H9 (cell line): Measurements from ENCODE around the gene RNF31. TPM values are rescaled to one million over a fixed set of nuclear protein-coding genes. Genes with fewer than 3 reads are reported as not detected.

Source experiments
- DNase-seq: peaks from one replicate; pipeline ENCODE4 v3.0.0-alpha.2; 2017
- H2AFZ ChIP-seq: one replicate; pipeline ENCODE4 v1.6.1; 2013; ENCODE audit warnings: mild to moderate bottlenecking, low read length, control low read depth, moderate library complexity
- H2AK5ac ChIP-seq: 2 replicates; pipeline ENCODE4 v1.6.1; 2013; ENCODE audit warnings: low read length, control low read depth, mixed read lengths; ENCODE audit not compliant: insufficient read length
- H2BK120ac ChIP-seq: one replicate; pipeline ENCODE4 v1.6.1; 2013; ENCODE audit warnings: low read depth, mild to moderate bottlenecking, low read length, control low read depth, inconsistent platforms; ENCODE audit not compliant: poor library complexity, severe bottlenecking
- H2BK12ac ChIP-seq: 2 replicates; pipeline ENCODE4 v1.6.1; 2013; ENCODE audit warnings: low read length, control low read depth, mixed read lengths, low read depth; ENCODE audit not compliant: insufficient read length
- H2BK15ac ChIP-seq: 2 replicates; pipeline ENCODE4 v1.6.1; 2013; ENCODE audit warnings: low read depth, low read length, control low read depth
- H2BK20ac ChIP-seq: one replicate; pipeline ENCODE4 v1.6.1; 2013; ENCODE audit warnings: low read depth, mild to moderate bottlenecking, low read length, control low read depth, inconsistent platforms; ENCODE audit not compliant: poor library complexity, severe bottlenecking
- H2BK5ac ChIP-seq: 2 replicates; pipeline ENCODE4 v1.6.1; 2013; ENCODE audit warnings: low read length, control low read depth, mixed read lengths; ENCODE audit not compliant: insufficient read length
- H3K14ac ChIP-seq: 2 replicates; pipeline ENCODE4 v1.6.1; 2013; ENCODE audit warnings: low read length, control low read depth; ENCODE audit not compliant: insufficient read depth
- H3K18ac ChIP-seq: 2 replicates; pipeline ENCODE4 v1.6.1; 2013; ENCODE audit warnings: low read depth, mild to moderate bottlenecking, mixed read lengths, low read length, control low read depth; ENCODE audit not compliant: insufficient read length
- H3K23ac ChIP-seq: 2 replicates; pipeline ENCODE4 v1.6.1; 2013; ENCODE audit warnings: low read length, control low read depth, mixed read lengths, low read depth; ENCODE audit not compliant: insufficient read length
- H3K23me2 ChIP-seq: 2 replicates; pipeline ENCODE4 v1.6.1; 2013; ENCODE audit warnings: low read depth, mild to moderate bottlenecking, mixed read lengths, low read length, control low read depth; ENCODE audit not compliant: insufficient read length, poor library complexity, severe bottlenecking
- H3K27ac ChIP-seq: 2 replicates; pipeline ENCODE4 v1.5.1; 2013; ENCODE audit warnings: low read length, control low read depth, mixed read lengths, low read depth; ENCODE audit not compliant: insufficient read length
- H3K27me3 ChIP-seq: 2 replicates; pipeline ENCODE4 v1.6.1; 2013; ENCODE audit warnings: low read length, control low read depth, inconsistent platforms; ENCODE audit not compliant: insufficient read depth
- H3K4ac ChIP-seq: 2 replicates; pipeline ENCODE4 v1.6.1; 2013; ENCODE audit warnings: low read depth, mild to moderate bottlenecking, control low read depth, inconsistent platforms, low read length, moderate library complexity
- H3K4me1 ChIP-seq: 2 replicates; pipeline ENCODE4 v1.6.1; 2013; ENCODE audit warnings: low read length, control low read depth, inconsistent platforms; ENCODE audit not compliant: insufficient read depth
- H3K4me2 ChIP-seq: 2 replicates; pipeline ENCODE4 v1.6.1; 2013; ENCODE audit warnings: low read length, control low read depth, mixed read lengths; ENCODE audit not compliant: insufficient read length, insufficient read depth
- H3K56ac ChIP-seq: 2 replicates; pipeline ENCODE4 v1.6.1; 2013; ENCODE audit warnings: low read depth, mild to moderate bottlenecking, mixed read lengths, low read length, control low read depth; ENCODE audit not compliant: insufficient read length
- H3K79me1 ChIP-seq: 2 replicates; pipeline ENCODE4 v1.6.1; 2013; ENCODE audit warnings: low read depth, mild to moderate bottlenecking, moderate library complexity, low read length, control low read depth, inconsistent platforms; ENCODE audit not compliant: insufficient read depth, poor library complexity, severe bottlenecking
- H3K79me2 ChIP-seq: 2 replicates; pipeline ENCODE4 v1.6.1; 2013; ENCODE audit warnings: low read length, control low read depth, inconsistent platforms; ENCODE audit not compliant: insufficient read depth
- H3K9ac ChIP-seq: 2 replicates; pipeline ENCODE4 v1.6.1; 2013; ENCODE audit warnings: low read length, control low read depth, mixed read lengths; ENCODE audit not compliant: insufficient read length; ENCODE audit errors: extremely low read depth
- H3K9me3 ChIP-seq: one replicate; pipeline ENCODE4 v1.6.1; 2013; ENCODE audit warnings: low read depth, low read length, inconsistent platforms; ENCODE audit not compliant: control insufficient read depth
- H3T11ph ChIP-seq: one replicate; pipeline ENCODE4 v1.6.1; 2013; ENCODE audit warnings: mild to moderate bottlenecking, low read length, control low read depth, inconsistent platforms
- H4K20me1 ChIP-seq: one replicate; pipeline ENCODE4 v1.6.1; 2013; ENCODE audit not compliant: control insufficient read depth, insufficient read length, insufficient read depth
- H4K5ac ChIP-seq: 2 replicates; pipeline ENCODE4 v1.6.1; 2013; ENCODE audit warnings: low read depth, mild to moderate bottlenecking, mixed read lengths, low read length, control low read depth; ENCODE audit not compliant: insufficient read length
- H4K8ac ChIP-seq: replicated peaks from 2 replicates; pipeline ENCODE4 v1.6.1; 2013; ENCODE audit warnings: low read length, control low read depth, mixed read lengths, low read depth; ENCODE audit not compliant: insufficient read length
- H4K91ac ChIP-seq: 2 replicates; pipeline ENCODE4 v1.6.1; 2013; ENCODE audit warnings: low read depth, mild to moderate bottlenecking, moderate library complexity, mixed read lengths, low read length, control low read depth; ENCODE audit not compliant: insufficient read length
- H3K27ac Mint-ChIP-seq, 3 experiments: 2 replicates in 2 of 3; 3 replicates in 1 of 3; pipeline ENCODE4 v1.8.0; 2020 to 2021; ENCODE audit warnings: mixed read lengths in 3 of 3, mild to moderate bottlenecking in 1 of 3, moderate library complexity in 1 of 3
- H3K27me3 Mint-ChIP-seq: 2 replicates; pipeline ENCODE4 v1.8.0; 2021; ENCODE audit warnings: low read depth, mild to moderate bottlenecking, moderate library complexity, mixed read lengths
- H3K36me3 Mint-ChIP-seq, 3 experiments: 2 replicates in 2 of 3; 3 replicates in 1 of 3; pipeline ENCODE4 v1.8.0; 2020 to 2021; ENCODE audit warnings: low read depth in 3 of 3, mixed read lengths in 3 of 3; ENCODE audit not compliant: insufficient read depth in 1 of 3
- H3K4me1 Mint-ChIP-seq, 2 experiments: 2 replicates each; pipeline ENCODE4 v1.8.0; 2020; ENCODE audit warnings: mixed read lengths in 2 of 2
- H3K4me3 Mint-ChIP-seq, 2 experiments: 2 replicates in 1 of 2; 3 replicates in 1 of 2; pipeline ENCODE4 v1.8.0; 2020 to 2021; ENCODE audit warnings: mild to moderate bottlenecking in 2 of 2, mixed read lengths in 2 of 2, moderate library complexity in 1 of 2
- H3K9me3 Mint-ChIP-seq, 2 experiments: 2 replicates in 1 of 2; 3 replicates in 1 of 2; pipeline ENCODE4 v1.8.0; 2020; ENCODE audit warnings: mild to moderate bottlenecking in 2 of 2, mixed read lengths in 2 of 2, moderate library complexity in 1 of 2
- WGBS: extraction: QIAGEN DNeasy Blood & Tissue Kit; methylation state at CpG from one replicate; pipeline ENCODE4 v1.1.7; 2013; ENCODE audit warnings: missing lambda C conversion rate, low lambda C conversion rate, mixed read lengths; ENCODE audit not compliant: insufficient read length; ENCODE audit errors: extremely low coverage; 5-methylcytosine and 5-hydroxymethylcytosine counted together
- total RNA-seq: library from RNA; stranded (reverse); gene quantifications from 2 replicates; pipeline ENCODE4 v1.2.1, GENCODE V29; 2021
- TF ChIP-seq, protein P1 (sequence below): fragments of 200-600 bp; sonication (generic); conservative IDR thresholded peaks from 3 replicates; pipeline ENCODE4 v1.8.0; 2021; ENCODE audit warnings: antibody characterized with exemption, mild to moderate bottlenecking

The RNF31 gene
- total RNA-seq, 1 experiment from 2014 or later: 87.3 TPM

DNA sequence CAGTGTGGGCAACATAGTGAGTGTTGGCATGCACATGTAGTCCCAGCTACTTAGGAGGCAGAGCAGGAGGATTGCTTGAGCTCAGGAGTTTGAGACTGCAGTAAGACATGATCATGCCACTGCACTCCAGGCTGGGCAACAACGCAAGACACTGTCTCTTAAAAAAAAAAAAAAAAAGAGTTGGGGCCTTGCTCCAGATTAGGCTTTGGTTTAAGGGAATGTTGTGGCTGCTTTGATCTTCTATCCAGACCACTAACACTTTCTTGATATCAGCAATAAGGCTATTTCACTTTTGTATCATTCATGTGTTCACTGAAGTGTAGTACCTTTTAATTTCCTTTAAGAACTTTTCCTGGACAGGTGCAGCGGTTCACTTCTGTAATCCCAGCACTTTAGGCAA is 19.6 kb upstream of the RNF31 start:
- Histone ChIP-seq H3K14ac (no peak overlapping the region), H3K27ac (no peak overlapping the region), H2BK12ac (no peak overlapping the region), H2AK5ac (no peak overlapping the region), H3K4me1 (no peaks in the 10 kb centered on the region), H3K79me1 (no peaks in the 10 kb centered on the region), H4K8ac (no peak overlapping the region), H3K79me2 (no peaks in the 10 kb centered on the region), H2BK120ac (no peak overlapping the region), H2BK5ac (no peak overlapping the region), H4K91ac (no peak overlapping the region), H2BK20ac (no peak overlapping the region), H3K9me3 (no peaks in the 10 kb centered on the region), H3K23me2 (no peaks in the 10 kb centered on the region), H2BK15ac (no peak overlapping the region), H3K27me3 (no peaks in the 10 kb centered on the region), H3K9ac (no peak overlapping the region), H2AFZ (no peak overlapping the region), H3K56ac (no peak overlapping the region), H3K23ac (no peak overlapping the region), H3T11ph (no peak overlapping the region), H3K4me2 (no peak overlapping the region), H4K20me1 (no peaks in the 10 kb centered on the region), H4K5ac (no peak overlapping the region), H3K18ac (no peak overlapping the region), H3K4ac (no peak overlapping the region)
- no peaks in the 10 kb centered on the region for H3K27me3 Mint-ChIP-seq
- no peak overlapping the region for H3K4me3 Mint-ChIP-seq
- H3K27ac Mint-ChIP-seq: no peak overlapping the region
- WGBS: no CpG with 5 or more reads among the region's 2 CpGs
- H3K4me1 Mint-ChIP-seq: no peaks in the 10 kb centered on the region
- peaks cover 2 to 17% (median 15%) of the 10 kb centered on the region in 3 experiments; a peak in 6 of 7 replicates for H3K36me3 Mint-ChIP-seq
- DNase-seq: no peak
- H3K9me3 Mint-ChIP-seq: no peaks in the 10 kb centered on the region
- TF ChIP-seq, protein P1, sequence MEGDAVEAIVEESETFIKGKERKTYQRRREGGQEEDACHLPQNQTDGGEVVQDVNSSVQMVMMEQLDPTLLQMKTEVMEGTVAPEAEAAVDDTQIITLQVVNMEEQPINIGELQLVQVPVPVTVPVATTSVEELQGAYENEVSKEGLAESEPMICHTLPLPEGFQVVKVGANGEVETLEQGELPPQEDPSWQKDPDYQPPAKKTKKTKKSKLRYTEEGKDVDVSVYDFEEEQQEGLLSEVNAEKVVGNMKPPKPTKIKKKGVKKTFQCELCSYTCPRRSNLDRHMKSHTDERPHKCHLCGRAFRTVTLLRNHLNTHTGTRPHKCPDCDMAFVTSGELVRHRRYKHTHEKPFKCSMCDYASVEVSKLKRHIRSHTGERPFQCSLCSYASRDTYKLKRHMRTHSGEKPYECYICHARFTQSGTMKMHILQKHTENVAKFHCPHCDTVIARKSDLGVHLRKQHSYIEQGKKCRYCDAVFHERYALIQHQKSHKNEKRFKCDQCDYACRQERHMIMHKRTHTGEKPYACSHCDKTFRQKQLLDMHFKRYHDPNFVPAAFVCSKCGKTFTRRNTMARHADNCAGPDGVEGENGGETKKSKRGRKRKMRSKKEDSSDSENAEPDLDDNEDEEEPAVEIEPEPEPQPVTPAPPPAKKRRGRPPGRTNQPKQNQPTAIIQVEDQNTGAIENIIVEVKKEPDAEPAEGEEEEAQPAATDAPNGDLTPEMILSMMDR: no peak
